Erythroblast (primary cell): ENCODE results near the gene SHLD1.

ENCODE experiments used
- GATA1 ChIP-seq: IDR thresholded peaks from 2 replicates; pipeline ENCODE4 v1.6.1; 2011; ENCODE audit warnings: low read depth, mild to moderate bottlenecking, control low read depth, low read length, moderate library complexity
- POLR2A ChIP-seq: IDR thresholded peaks from 2 replicates; pipeline ENCODE4 v1.6.1; 2011; ENCODE audit warnings: mild to moderate bottlenecking, low read length

DNA sequence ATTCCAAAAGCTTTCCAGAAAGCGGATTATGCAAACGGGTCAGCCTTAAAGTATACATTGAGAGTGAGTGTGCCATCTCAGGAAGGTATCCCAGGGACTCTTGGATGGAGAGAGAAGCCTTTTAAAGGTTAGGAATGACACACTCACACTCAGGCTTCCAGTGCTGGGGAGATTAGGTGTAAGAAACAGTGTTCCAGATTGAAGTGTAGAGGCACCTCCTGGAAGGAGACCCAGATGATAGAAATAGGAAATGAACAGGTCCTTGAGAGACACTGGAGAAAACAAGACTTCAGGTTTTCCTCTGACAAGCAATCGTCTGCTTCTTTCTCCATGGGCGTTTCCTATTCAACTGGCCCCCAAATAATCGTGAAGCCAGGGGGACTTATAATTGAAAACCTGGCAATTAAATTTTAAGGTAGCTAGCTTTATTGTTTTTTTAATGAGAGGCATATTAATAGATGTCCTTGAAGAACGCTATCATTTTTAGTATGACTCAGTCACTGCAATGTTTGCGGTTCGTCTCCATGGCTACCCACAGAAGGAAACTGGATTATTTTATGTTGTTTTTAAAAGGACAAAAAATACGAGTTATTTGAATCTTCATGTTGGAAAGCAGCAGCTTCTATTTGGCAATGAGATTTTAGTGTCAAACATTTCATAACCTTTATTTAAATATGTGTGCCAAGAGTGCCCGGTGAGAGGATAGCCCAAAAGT is 114.8 kb downstream of the SHLD1 start:
- TF ChIP-seq POLR2A = no peak
- no peak for TF ChIP-seq GATA1
